ENCODE data around the gene SAP30BP. TPM values are rescaled to one million over a fixed set of nuclear protein-coding genes. Genes with fewer than 3 reads are reported as not detected.

Gene SAP30BP
- total RNA-seq, 1 experiment from 2014 or later: 80.3 TPM

DNA sequence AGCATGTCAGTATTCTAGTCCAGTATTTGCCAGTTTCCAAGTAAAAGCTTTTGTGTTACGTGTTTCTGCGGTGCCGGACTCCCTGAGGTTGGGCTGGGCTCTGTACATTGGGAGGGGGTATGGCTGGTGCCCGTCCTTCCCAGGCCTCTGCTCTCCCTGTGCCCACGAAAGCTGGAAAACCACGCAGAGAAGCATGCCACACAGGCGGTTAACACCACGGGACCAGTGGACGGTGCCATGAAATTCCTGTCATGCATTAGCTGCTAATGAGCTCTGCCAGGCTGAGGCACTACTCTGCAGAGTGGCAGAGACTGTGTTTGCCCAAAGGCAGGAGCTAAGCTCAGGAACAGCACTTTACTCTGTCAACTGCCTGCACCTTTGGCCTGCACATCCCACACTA lies 25.8 kb upstream of the SAP30BP start:
- intact Hi-C loops (cut with micrococcal nuclease; ENCODE audit: unreplicated experiment): no loop called here
- Histone ChIP-seq H2AFZ (no peak overlapping the region), H3K27ac (no peak overlapping the region), H4K20me1 (ENCODE audit: insufficient read depth) (no peaks in the 10 kb centered on the region), H3K9me2 (ENCODE audit: insufficient read depth) (no peaks in the 10 kb centered on the region), H3K4me2 (no peak overlapping the region), H3K4me3 (no peak overlapping the region), H3K79me2 (ENCODE audit: low read depth) (0 out of 2 replicates have a peak, but pooled peaks cover 6% of the 10 kb centered on the region), H3K4me1 (replicated peaks; ENCODE audit: insufficient read depth) (peaks cover 56% of the 10 kb centered on the region), H3K36me3 (ENCODE audit: low read depth) (no peaks in the 10 kb centered on the region), H3K27me3 (ENCODE audit: insufficient read depth, low read depth) (no peaks in the 10 kb centered on the region), H3F3A (ENCODE audit: insufficient read depth, low read depth) (peaks cover 29% of the 10 kb centered on the region), H3K9me3 (ENCODE audit: insufficient read depth, low read depth) (no peaks in the 10 kb centered on the region)
- no peak for TF ChIP-seq EZH2 (IDR thresholded peaks at IDR 0.05; ENCODE audit: low read depth)
- TF ChIP-seq, protein P1, sequence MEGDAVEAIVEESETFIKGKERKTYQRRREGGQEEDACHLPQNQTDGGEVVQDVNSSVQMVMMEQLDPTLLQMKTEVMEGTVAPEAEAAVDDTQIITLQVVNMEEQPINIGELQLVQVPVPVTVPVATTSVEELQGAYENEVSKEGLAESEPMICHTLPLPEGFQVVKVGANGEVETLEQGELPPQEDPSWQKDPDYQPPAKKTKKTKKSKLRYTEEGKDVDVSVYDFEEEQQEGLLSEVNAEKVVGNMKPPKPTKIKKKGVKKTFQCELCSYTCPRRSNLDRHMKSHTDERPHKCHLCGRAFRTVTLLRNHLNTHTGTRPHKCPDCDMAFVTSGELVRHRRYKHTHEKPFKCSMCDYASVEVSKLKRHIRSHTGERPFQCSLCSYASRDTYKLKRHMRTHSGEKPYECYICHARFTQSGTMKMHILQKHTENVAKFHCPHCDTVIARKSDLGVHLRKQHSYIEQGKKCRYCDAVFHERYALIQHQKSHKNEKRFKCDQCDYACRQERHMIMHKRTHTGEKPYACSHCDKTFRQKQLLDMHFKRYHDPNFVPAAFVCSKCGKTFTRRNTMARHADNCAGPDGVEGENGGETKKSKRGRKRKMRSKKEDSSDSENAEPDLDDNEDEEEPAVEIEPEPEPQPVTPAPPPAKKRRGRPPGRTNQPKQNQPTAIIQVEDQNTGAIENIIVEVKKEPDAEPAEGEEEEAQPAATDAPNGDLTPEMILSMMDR (conservative IDR thresholded peaks at IDR 0.05): no peak
- DNase-seq: no peak
- BruUV-seq (replicated peaks): no TSS peak
- POLR2A ChIA-PET (ENCODE audit: unreplicated experiment): no interaction called here
- CTCF ChIA-PET: interaction anchor here (2.9 kb wide), 1 partner anchor 8 kb away, joined by 11 read pairs; the partner anchor contains the start of gene SMIM5

DNA sequence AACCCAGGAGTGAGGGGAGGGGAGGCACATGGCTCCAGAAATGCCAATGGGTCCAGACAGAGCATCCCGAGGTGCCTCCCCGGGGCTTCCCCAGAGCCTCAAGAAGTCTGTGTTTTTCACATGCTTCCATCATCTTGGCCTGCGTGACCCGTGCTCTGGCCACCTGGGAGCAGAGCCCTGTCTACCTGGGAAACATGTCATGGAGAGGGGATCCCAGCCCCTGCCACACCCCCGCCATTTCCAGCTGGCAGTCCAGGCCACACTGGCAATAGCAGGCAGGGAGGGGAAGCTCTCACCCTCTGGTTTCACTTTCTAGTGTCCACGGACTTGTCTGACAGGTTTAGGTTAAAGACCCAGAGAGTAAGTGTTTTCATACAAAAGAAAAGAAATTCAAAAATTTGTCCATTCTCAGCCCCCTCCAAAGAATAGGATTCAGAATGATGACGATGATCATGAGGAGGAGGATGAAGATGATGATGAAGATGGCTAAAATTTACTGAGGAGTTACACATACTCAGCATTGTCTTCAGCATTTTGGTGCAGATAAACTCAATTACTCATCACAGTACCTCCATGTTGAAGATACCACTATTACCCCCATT lies 24.9 kb upstream of the SAP30BP start:
- CTCF ChIA-PET: interaction anchor here (2.9 kb wide), 1 partner anchor 9 kb away, joined by 11 read pairs; the partner anchor contains the start of gene SMIM5
- peak overlapping the region; percentile 3; the same call in 1 of the 2 replicates for H3K27ac ChIP-seq
- peak; percentile 56 to 62 for DNase-seq

DNA sequence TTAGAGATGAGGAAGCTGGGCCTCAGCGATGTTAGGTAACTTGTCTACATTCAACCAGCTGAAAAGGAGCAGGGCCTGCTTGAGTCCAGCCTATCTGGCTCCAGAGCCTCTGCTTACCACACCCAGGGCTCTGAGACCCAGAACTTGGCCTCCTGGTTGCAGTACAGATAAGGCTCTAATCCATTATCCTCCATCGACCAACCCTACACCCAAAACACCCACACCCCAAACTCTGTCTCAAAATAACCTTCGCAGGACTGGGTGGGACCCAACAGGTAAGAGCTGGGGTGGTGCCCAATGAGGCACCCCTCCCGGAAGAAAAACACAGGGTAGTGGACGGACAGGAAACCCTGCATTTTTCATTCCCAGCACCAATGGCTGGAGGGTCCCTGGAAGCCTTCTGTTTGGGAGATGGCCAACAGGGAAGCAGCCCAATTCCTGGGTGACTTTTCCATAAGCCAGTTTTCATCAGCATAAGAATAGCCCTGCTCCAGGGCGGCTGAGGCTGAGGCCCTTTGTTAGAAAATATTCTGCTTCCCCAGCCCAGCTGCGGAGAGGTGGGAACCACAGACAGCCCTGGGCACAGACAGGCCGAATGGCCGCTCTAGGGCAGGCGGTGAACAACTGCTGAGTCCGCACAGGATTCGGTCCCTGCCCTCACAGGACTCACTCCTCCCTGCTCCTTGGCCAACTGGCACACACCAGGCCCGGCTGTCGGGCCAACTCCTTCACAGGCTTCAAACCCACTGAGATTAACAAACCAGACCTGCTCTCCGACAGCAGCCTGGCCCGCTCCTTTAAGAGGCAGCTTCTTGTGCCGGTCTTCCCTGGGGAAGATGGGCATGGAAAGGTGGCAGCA lies 24.1 kb upstream of the SAP30BP start:
- Histone ChIP-seq H2AFZ (no peak overlapping the region), H3K27ac (peak overlapping the region; percentile 3), H3K4me3 (no peak overlapping the region), H3K9me3 (ENCODE audit: insufficient read depth, low read depth) (no peaks in the 10 kb centered on the region), H3F3A (ENCODE audit: insufficient read depth, low read depth) (peaks cover 43% of the 10 kb centered on the region), H3K36me3 (ENCODE audit: low read depth) (no peaks in the 10 kb centered on the region), H3K4me1 (replicated peaks; ENCODE audit: insufficient read depth) (peaks cover 66% of the 10 kb centered on the region), H3K9me2 (ENCODE audit: insufficient read depth) (no peaks in the 10 kb centered on the region), H4K20me1 (ENCODE audit: insufficient read depth) (no peaks in the 10 kb centered on the region), H3K79me2 (ENCODE audit: low read depth) (0 out of 2 replicates have a peak, but pooled peaks cover 6% of the 10 kb centered on the region), H3K27me3 (ENCODE audit: insufficient read depth, low read depth) (no peaks in the 10 kb centered on the region), H3K4me2 (peak overlapping the region; percentile 23)
- POLR2A ChIA-PET (ENCODE audit: unreplicated experiment): interaction anchor here (0.6 to 0.7 kb wide), 4 partner anchors 64 to 212 kb away, joined by 3 to 15 read pairs (median 4); partner anchors contain the start of genes LLGL2 and WBP2
- BruUV-seq (replicated peaks): no TSS peak
- TF ChIP-seq, protein P1 (conservative IDR thresholded peaks at IDR 0.05): no peak
- no peak for TF ChIP-seq EZH2 (IDR thresholded peaks at IDR 0.05; ENCODE audit: low read depth)
- peak; percentile 59 to 77 for DNase-seq
- intact Hi-C loops (cut with micrococcal nuclease; ENCODE audit: unreplicated experiment): no loop called here
- CTCF ChIA-PET: interaction anchor here (2.9 kb wide), 1 partner anchor 10 kb away, joined by 11 read pairs; the partner anchor contains the start of gene SMIM5

More for the DNA sequence above, 24.9 kb upstream of the SAP30BP start:
- Histone ChIP-seq H3F3A (ENCODE audit: insufficient read depth, low read depth) (peaks cover 38% of the 10 kb centered on the region), H3K4me3 (no peak overlapping the region), H3K9me3 (ENCODE audit: insufficient read depth, low read depth) (no peaks in the 10 kb centered on the region), H2AFZ (no peak overlapping the region), H3K4me2 (peak overlapping the region; percentile 23), H3K4me1 (replicated peaks; ENCODE audit: insufficient read depth) (peaks cover 65% of the 10 kb centered on the region), H3K79me2 (ENCODE audit: low read depth) (0 out of 2 replicates have a peak, but pooled peaks cover 6% of the 10 kb centered on the region), H3K27me3 (ENCODE audit: insufficient read depth, low read depth) (no peaks in the 10 kb centered on the region), H3K36me3 (ENCODE audit: low read depth) (no peaks in the 10 kb centered on the region), H4K20me1 (ENCODE audit: insufficient read depth) (no peaks in the 10 kb centered on the region), H3K9me2 (ENCODE audit: insufficient read depth) (no peaks in the 10 kb centered on the region)
- intact Hi-C loops (cut with micrococcal nuclease; ENCODE audit: unreplicated experiment): no loop called here
- no TSS peak for BruUV-seq (replicated peaks)
- POLR2A ChIA-PET (ENCODE audit: unreplicated experiment): interaction anchor here (0.6 to 0.7 kb wide), 4 partner anchors 12 to 213 kb away, joined by 4 to 15 read pairs (median 5); partner anchors contain the start of gene WBP2
- TF ChIP-seq, protein P1 (conservative IDR thresholded peaks at IDR 0.05): no peak
- TF ChIP-seq EZH2 (IDR thresholded peaks at IDR 0.05; ENCODE audit: low read depth): no peak

Data from PC-9 (cell line).